ENCODE measurements around the gene CACNA2D2. TPM values are rescaled to one million over a fixed set of nuclear protein-coding genes. Genes with fewer than 3 reads are reported as not detected.
A peak's percentile ranks its signal among the peaks of the same experiment; 100 is the strongest.

Gene CACNA2D2
- total RNA-seq, 1 donor from 2014 or later = 4.3 TPM

DNA sequence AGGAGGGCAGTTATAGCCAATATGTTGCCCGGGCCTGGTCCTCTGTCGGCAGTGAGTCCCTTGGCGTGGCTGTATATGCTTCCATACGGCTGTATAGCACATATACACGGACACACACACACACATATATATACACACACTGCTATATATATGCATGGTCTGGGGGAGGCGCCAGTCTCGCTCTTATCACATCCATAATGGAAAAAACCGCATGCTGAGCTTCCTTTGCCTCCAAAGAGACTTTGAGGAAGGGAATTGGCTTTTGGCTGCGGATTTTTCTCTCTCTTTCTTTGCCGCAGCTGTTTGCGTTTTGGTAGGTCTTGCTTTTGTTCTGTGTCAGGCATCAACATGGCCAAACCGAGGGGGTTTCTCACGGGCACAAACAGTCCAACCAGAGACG, 132.8 kb downstream of the CACNA2D2 start:
- H3K27ac ChIP-seq = no peak overlapping the region
- peak overlapping the region; percentile 68 for H3K27ac Mint-ChIP-seq

DNA sequence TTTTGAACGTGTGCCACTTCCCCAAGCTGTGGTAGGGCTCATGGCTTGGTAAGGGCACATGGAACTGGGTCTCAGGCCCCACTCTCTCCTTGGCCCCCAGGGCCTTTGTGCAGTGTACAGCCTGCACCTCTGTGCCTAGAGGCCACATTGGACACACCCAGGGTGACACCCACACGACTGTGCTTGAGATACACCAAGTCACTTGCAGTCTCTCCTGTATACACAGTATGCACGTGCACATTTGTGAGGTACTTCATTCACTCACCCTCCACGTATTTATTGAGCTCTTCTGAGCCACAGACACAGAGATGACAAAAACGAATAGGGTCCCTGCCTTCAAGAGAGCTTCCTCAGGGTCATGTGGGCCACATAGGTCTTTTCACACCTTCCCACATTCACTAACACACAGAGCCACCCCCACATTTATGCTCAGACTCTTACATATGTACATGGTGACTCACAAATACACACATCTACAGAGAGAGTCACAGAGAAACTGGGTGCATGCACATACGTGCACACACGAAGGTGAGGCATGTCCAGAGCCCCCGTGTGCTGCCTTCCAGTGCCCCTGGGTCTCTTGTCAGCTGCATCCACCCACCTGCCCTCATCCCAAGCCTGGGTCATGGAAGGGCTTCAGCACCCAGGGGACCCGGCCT, 134.3 kb downstream of the CACNA2D2 start:
- H3K9me3 Mint-ChIP-seq = no peaks in the 10 kb centered on the region
- Histone ChIP-seq H3K4me2 (no peak overlapping the region), H3F3A (ENCODE audit: low read depth) (peaks cover 4% of the 10 kb centered on the region), H3K79me2 (ENCODE audit: low read depth) (no peaks in the 10 kb centered on the region), H3K27ac (no peak overlapping the region), H4K20me1 (ENCODE audit: low read depth) (no peaks in the 10 kb centered on the region), H3K4me3 (no peak overlapping the region), H2AFZ (replicated peaks) (no peak overlapping the region), H3K9me3 (ENCODE audit: low read depth) (no peaks in the 10 kb centered on the region), H3K27me3 (peaks cover 22% of the 10 kb centered on the region), H3K36me3 (no peaks in the 10 kb centered on the region), H3K9ac (no peak overlapping the region), H3K4me1 (peaks cover 30% of the 10 kb centered on the region)
- H3K4me3 Mint-ChIP-seq = peak overlapping the region; percentile 10
- TF ChIP-seq EZH2phosphoT487 (IDR thresholded peaks at IDR 0.05) (no peak), EZH2 (IDR thresholded peaks at IDR 0.05) (no peak)
- TF ChIP-seq, protein P1, sequence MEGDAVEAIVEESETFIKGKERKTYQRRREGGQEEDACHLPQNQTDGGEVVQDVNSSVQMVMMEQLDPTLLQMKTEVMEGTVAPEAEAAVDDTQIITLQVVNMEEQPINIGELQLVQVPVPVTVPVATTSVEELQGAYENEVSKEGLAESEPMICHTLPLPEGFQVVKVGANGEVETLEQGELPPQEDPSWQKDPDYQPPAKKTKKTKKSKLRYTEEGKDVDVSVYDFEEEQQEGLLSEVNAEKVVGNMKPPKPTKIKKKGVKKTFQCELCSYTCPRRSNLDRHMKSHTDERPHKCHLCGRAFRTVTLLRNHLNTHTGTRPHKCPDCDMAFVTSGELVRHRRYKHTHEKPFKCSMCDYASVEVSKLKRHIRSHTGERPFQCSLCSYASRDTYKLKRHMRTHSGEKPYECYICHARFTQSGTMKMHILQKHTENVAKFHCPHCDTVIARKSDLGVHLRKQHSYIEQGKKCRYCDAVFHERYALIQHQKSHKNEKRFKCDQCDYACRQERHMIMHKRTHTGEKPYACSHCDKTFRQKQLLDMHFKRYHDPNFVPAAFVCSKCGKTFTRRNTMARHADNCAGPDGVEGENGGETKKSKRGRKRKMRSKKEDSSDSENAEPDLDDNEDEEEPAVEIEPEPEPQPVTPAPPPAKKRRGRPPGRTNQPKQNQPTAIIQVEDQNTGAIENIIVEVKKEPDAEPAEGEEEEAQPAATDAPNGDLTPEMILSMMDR (IDR thresholded peaks at IDR 0.05) = no peak
- peaks cover 11% of the 10 kb centered on the region for H3K27me3 Mint-ChIP-seq (ENCODE audit: insufficient read depth, low read depth)
- peaks cover 35% of the 10 kb centered on the region for H3K4me1 Mint-ChIP-seq
- no peaks in the 10 kb centered on the region for H3K36me3 Mint-ChIP-seq
- H3K27ac Mint-ChIP-seq = peak overlapping the region; percentile 62
- DNase-seq (ENCODE audit: low spot score) = no peak

More for the DNA sequence above, 132.8 kb downstream of the CACNA2D2 start:
- TF ChIP-seq EZH2phosphoT487 (IDR thresholded peaks at IDR 0.05) (no peak), EZH2 (IDR thresholded peaks at IDR 0.05) (no peak)
- TF ChIP-seq, protein P1 (IDR thresholded peaks at IDR 0.05) = peak; percentile 44
- Histone ChIP-seq H3K79me2 (ENCODE audit: low read depth) (no peaks in the 10 kb centered on the region), H3K27me3 (peaks cover 10% of the 10 kb centered on the region), H3K4me3 (no peak overlapping the region), H3K9ac (no peak overlapping the region), H3K36me3 (no peaks in the 10 kb centered on the region), H4K20me1 (ENCODE audit: low read depth) (no peaks in the 10 kb centered on the region), H2AFZ (replicated peaks) (no peak overlapping the region), H3K4me2 (no peak overlapping the region), H3K9me3 (ENCODE audit: low read depth) (no peaks in the 10 kb centered on the region), H3F3A (ENCODE audit: low read depth) (peaks cover 5% of the 10 kb centered on the region), H3K4me1 (peaks cover 32% of the 10 kb centered on the region)
- Mint-ChIP-seq H3K9me3 (no peaks in the 10 kb centered on the region), H3K27me3 (ENCODE audit: insufficient read depth, low read depth) (peaks cover 13% of the 10 kb centered on the region), H3K36me3 (no peaks in the 10 kb centered on the region), H3K4me1 (peaks cover 42% of the 10 kb centered on the region), H3K4me3 (peak overlapping the region; percentile 58)
- peak; percentile 62 for DNase-seq (ENCODE audit: low spot score)

DNA sequence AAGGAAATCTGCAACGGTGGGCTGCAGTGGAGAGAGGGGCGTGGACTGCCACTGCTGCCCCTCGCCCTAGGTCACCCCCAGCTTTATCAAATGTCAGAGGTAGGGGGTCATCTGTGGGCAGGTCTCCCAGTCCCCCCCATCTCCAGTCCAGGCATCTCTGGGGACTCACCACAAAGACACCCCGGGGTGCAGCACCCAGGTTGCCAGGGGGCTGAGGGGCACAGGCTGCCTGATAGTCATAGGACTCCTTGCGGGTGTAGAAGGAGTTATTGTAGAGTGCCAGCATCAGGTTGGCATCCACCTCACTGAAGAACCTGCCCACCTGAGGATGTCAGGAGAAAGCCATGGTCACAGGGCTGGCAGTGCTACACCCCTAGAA, 137.6 kb downstream of the CACNA2D2 start:
- no peak for TF ChIP-seq EZH2phosphoT487 (IDR thresholded peaks at IDR 0.05)
- TF ChIP-seq, protein P1 (IDR thresholded peaks at IDR 0.05) = no peak
- no peak for TF ChIP-seq EZH2 (IDR thresholded peaks at IDR 0.05)
- Histone ChIP-seq H3K9ac (no peak overlapping the region), H3K4me3 (peak overlapping the region; percentile 54), H3K27me3 (peaks cover 29% of the 10 kb centered on the region), H3F3A (ENCODE audit: low read depth) (peaks cover 4% of the 10 kb centered on the region), H4K20me1 (ENCODE audit: low read depth) (no peaks in the 10 kb centered on the region), H3K4me1 (peaks cover 6% of the 10 kb centered on the region), H2AFZ (replicated peaks) (no peak overlapping the region), H3K36me3 (no peaks in the 10 kb centered on the region), H3K27ac (no peak overlapping the region), H3K9me3 (ENCODE audit: low read depth) (no peaks in the 10 kb centered on the region), H3K4me2 (peak overlapping the region; percentile 79), H3K79me2 (ENCODE audit: low read depth) (no peaks in the 10 kb centered on the region)
- H3K27me3 Mint-ChIP-seq (ENCODE audit: insufficient read depth, low read depth) = peaks cover 3% of the 10 kb centered on the region
- H3K4me1 Mint-ChIP-seq = peaks cover 11% of the 10 kb centered on the region
- H3K4me3 Mint-ChIP-seq = peak overlapping the region; percentile 84
- H3K36me3 Mint-ChIP-seq = no peaks in the 10 kb centered on the region
- no peaks in the 10 kb centered on the region for H3K9me3 Mint-ChIP-seq
- no peak for DNase-seq (ENCODE audit: low spot score)
- H3K27ac Mint-ChIP-seq = no peak overlapping the region

Data from neural progenitor cell (in vitro differentiated cells).